Vagina (tissue), 2 donors: ENCODE measurements around the gene DDX4. TPM values are rescaled to one million over a fixed set of nuclear protein-coding genes. Genes with fewer than 3 reads are reported as not detected.

Source experiments
- DNase-seq, 2 donors: peaks; one replicate each; pipeline ENCODE4 v3.0.0-alpha.2; 2017; ENCODE audit errors: extremely low spot score in 2 of 2
- H3K27ac ChIP-seq: fragments of 200-600 bp; sonication (generic); one replicate; pipeline ENCODE4 v1.5.1; 2019
- H3K27me3 ChIP-seq: fragments of 200-600 bp; sonication (generic); one replicate; pipeline ENCODE4 v1.5.1; 2019
- H3K36me3 ChIP-seq, 2 donors: fragments of 200-600 bp; sonication (generic); one replicate each; pipeline ENCODE4 v1.5.1; 2017 to 2019
- H3K4me1 ChIP-seq: fragments of 200-600 bp; sonication (generic); one replicate; pipeline ENCODE4 v1.5.1; 2019
- H3K4me3 ChIP-seq, 2 donors: fragments of 200-600 bp; sonication (generic); 1 replicate in 1 of 2; 2 replicates in 1 of 2; pipeline ENCODE4 v1.5.1; 2016 to 2019
- H3K9me3 ChIP-seq: fragments of 200-600 bp; sonication (generic); one replicate; pipeline ENCODE4 v1.5.1; 2019
- POLR2A ChIP-seq, 2 donors: fragments of 450-650 bp; IDR thresholded peaks; one replicate each; pipeline ENCODE4 v1.6.1; 2017; ENCODE audit warnings: antibody characterized with exemption in 2 of 2, mild to moderate bottlenecking in 2 of 2, moderate library complexity in 2 of 2
- POLR2AphosphoS5 ChIP-seq, 2 donors: sonication (generic); formaldehyde crosslinking; IDR thresholded peaks; one replicate each; pipeline ENCODE4 v1.9.0; 2017; ENCODE audit warnings: antibody characterized with exemption in 2 of 2, mild to moderate bottlenecking in 2 of 2, low read depth in 1 of 2; ENCODE audit not compliant: insufficient read depth in 1 of 2
- intact Hi-C: fragments of 100-400 bp; cut with DNase I; formaldehyde crosslinking; loops from one replicate; pipeline ENCODE4 v1.15.1; 2023
- total RNA-seq: library from RNA; depleted of rRNA; stranded (reverse); fragments of >200 nt; gene quantifications from one replicate; pipeline ENCODE4 v1.2.3, GENCODE V29; 2016
- TF ChIP-seq, protein P1 (sequence below), 3 experiments: fragments of 450-650 bp in 2 of 3; fragments of 200-600 bp in 1 of 3; sonication (generic) in 1 of 3; IDR thresholded peaks; one replicate each; pipeline ENCODE4 v1.5.1; 2017 to 2019; ENCODE audit warnings: antibody characterized with exemption in 3 of 3, mild to moderate bottlenecking in 2 of 3, moderate library complexity in 2 of 3

The DDX4 gene
- not detected for total RNA-seq

DNA sequence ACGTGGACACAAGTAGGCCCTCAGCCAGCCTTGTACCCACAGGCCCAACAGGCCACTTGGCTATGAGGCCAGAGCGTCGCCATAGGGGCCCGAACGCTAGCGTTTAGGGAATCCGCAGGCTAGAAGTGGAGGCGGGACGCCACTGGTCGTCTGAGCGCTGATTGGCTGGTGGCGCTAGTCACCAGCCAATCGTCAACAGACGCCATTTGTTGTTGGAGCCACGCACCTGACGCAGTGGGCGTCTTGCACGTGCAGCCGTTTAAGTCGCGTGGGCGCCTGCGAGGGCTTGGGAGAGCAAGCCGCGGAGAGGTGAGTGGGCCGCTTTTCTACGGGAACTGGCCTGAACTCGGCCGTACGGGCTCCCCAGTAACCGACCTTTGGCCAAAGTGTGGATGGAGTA lies at the start of gene DDX4:
DDX4 (plus strand) TSS at position 269 of the 400 bp plus-strand sequence. CDS start 903 bp downstream, outside the sequence.
- Histone ChIP-seq H3K27me3 (no peaks in the 10 kb centered on the region), H3K4me3 (no peak within 1 kb of the TSS), H3K9me3 (no peaks in the 10 kb centered on the region), H3K27ac (no peak within 1 kb of the TSS), H3K4me1 (no peaks in the 10 kb centered on the region), H3K36me3 (no peaks in the 10 kb centered on the region)
- no peak for TF ChIP-seq POLR2A (IDR thresholded peaks at IDR 0.05)
- TF ChIP-seq, protein P1, sequence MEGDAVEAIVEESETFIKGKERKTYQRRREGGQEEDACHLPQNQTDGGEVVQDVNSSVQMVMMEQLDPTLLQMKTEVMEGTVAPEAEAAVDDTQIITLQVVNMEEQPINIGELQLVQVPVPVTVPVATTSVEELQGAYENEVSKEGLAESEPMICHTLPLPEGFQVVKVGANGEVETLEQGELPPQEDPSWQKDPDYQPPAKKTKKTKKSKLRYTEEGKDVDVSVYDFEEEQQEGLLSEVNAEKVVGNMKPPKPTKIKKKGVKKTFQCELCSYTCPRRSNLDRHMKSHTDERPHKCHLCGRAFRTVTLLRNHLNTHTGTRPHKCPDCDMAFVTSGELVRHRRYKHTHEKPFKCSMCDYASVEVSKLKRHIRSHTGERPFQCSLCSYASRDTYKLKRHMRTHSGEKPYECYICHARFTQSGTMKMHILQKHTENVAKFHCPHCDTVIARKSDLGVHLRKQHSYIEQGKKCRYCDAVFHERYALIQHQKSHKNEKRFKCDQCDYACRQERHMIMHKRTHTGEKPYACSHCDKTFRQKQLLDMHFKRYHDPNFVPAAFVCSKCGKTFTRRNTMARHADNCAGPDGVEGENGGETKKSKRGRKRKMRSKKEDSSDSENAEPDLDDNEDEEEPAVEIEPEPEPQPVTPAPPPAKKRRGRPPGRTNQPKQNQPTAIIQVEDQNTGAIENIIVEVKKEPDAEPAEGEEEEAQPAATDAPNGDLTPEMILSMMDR (IDR thresholded peaks at IDR 0.05), result no peak
- no peak for TF ChIP-seq POLR2AphosphoS5 (IDR thresholded peaks at IDR 0.05; ENCODE audit: insufficient read depth in 1 of 2, low read depth in 1 of 2)
- DNase-seq, result no peak
- intact Hi-C loops, result no loop called here

- Histone ChIP-seq H3K4me1 (peaks cover 16% of the 10 kb centered on the region), H3K9me3 (no peaks in the 10 kb centered on the region), H3K36me3 (no peaks in the 10 kb centered on the region), H3K27me3 (no peaks in the 10 kb centered on the region), H3K27ac (peak overlapping the region; percentile 36), H3K4me3 (no peak overlapping the region)
- no peak for DNase-seq
- TF ChIP-seq POLR2A (IDR thresholded peaks at IDR 0.05), result no peak
- TF ChIP-seq, protein P1 (IDR thresholded peaks at IDR 0.05), result peak; percentile 59 to 76 (median 65)
- no peak for TF ChIP-seq POLR2AphosphoS5 (IDR thresholded peaks at IDR 0.05; ENCODE audit: insufficient read depth in 1 of 2, low read depth in 1 of 2)
- intact Hi-C loops, result loop anchor here (5.0 to 10.0 kb wide), 2 partner anchors 284 to 347 kb away; no protein-coding TSS in a partner anchor
These were observed 46.4 kb upstream of the DDX4 start for GRCh38 chr5:55691265-55692105.

- H3K4me1 ChIP-seq, result peaks cover 16% of the 10 kb centered on the region
- no peak overlapping the region for H3K4me3 ChIP-seq
- H3K9me3 ChIP-seq, result no peaks in the 10 kb centered on the region
- TF ChIP-seq POLR2AphosphoS5 (IDR thresholded peaks at IDR 0.05; ENCODE audit: insufficient read depth in 1 of 2, low read depth in 1 of 2), result no peak
- TF ChIP-seq, protein P1 (IDR thresholded peaks at IDR 0.05), result no peak
- no peak overlapping the region for H3K27ac ChIP-seq
- intact Hi-C loops, result loop anchor here (5.0 to 10.0 kb wide), 2 partner anchors 285 to 347 kb away; no protein-coding TSS in a partner anchor
- no peak for DNase-seq
- H3K36me3 ChIP-seq, result no peaks in the 10 kb centered on the region
- no peaks in the 10 kb centered on the region for H3K27me3 ChIP-seq
These were observed 45.8 kb upstream of the DDX4 start for GRCh38 chr5:55692106-55692417.

- Histone ChIP-seq H3K4me3 (no peak overlapping the region), H3K27ac (no peak overlapping the region), H3K27me3 (no peaks in the 10 kb centered on the region), H3K36me3 (no peaks in the 10 kb centered on the region), H3K9me3 (no peaks in the 10 kb centered on the region), H3K4me1 (peaks cover 16% of the 10 kb centered on the region)
- TF ChIP-seq, protein P1 (IDR thresholded peaks at IDR 0.05), result no peak
- TF ChIP-seq POLR2A (IDR thresholded peaks at IDR 0.05), result no peak
- no peak for TF ChIP-seq POLR2AphosphoS5 (IDR thresholded peaks at IDR 0.05; ENCODE audit: insufficient read depth in 1 of 2, low read depth in 1 of 2)
- intact Hi-C loops, result loop anchor here (5.0 to 10.0 kb wide), 2 partner anchors 285 to 348 kb away; no protein-coding TSS in a partner anchor
- DNase-seq, result no peak
These were observed 45.4 kb upstream of the DDX4 start for GRCh38 chr5:55692509-55692908.
